ENCODE measurements around the gene MMP2. TPM values are rescaled to one million over a fixed set of nuclear protein-coding genes. Genes with fewer than 3 reads are reported as not detected.

Gene MMP2
- total and polyA plus RNA-seq, 8 donors = 17.7 to 206 (median 96.7) TPM

DNA sequence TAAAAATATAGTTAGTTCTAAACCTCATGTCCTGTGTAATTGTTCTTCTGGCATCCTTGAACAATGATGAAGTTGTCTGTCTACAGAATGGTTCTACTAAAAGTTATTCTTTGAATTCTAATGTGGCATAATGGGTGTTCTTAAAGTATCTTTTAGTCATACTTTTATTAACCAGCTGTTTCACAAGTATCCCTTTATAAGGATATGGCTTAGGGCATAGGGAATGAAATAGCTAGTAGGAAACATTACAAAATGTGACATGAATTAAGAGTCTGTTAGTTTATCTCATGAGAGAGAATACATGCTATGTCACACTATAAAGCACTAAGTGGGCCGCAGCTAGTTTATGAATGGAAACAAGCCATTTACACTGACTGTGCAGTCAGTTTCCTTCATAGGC is 61.2 kb downstream of the MMP2 start:
- Histone ChIP-seq H3K9me3 (no peaks in the 10 kb centered on the region), H3K27me3 (no peaks in the 10 kb centered on the region), H3K36me3 (peaks cover 0 to 16% (median 6%) of the 10 kb centered on the region in 4 donors), H3K4me1 (peaks cover 0 to 8% (median 0%) of the 10 kb centered on the region in 4 donors), H3K27ac (no peak overlapping the region), H3K4me3 (no peak overlapping the region)
- intact Hi-C loops (cut with DNase I; ENCODE audit: low total_unique reads) = loop anchor here (5.0 to 10.0 kb wide), 2 partner anchors 73 to 165 kb away; no protein-coding TSS in a partner anchor
- DNase-seq = no peak
- 86 to 93% (median 91%) methylated on average over 1 of the region's 1 CpG for WGBS, 5 donors
- TF ChIP-seq EP300 (IDR thresholded peaks at IDR 0.05) (no peak), POLR2AphosphoS5 (IDR thresholded peaks at IDR 0.05) (no peak), POLR2A (IDR thresholded peaks at IDR 0.05) (no peak)
- TF ChIP-seq, protein P1, sequence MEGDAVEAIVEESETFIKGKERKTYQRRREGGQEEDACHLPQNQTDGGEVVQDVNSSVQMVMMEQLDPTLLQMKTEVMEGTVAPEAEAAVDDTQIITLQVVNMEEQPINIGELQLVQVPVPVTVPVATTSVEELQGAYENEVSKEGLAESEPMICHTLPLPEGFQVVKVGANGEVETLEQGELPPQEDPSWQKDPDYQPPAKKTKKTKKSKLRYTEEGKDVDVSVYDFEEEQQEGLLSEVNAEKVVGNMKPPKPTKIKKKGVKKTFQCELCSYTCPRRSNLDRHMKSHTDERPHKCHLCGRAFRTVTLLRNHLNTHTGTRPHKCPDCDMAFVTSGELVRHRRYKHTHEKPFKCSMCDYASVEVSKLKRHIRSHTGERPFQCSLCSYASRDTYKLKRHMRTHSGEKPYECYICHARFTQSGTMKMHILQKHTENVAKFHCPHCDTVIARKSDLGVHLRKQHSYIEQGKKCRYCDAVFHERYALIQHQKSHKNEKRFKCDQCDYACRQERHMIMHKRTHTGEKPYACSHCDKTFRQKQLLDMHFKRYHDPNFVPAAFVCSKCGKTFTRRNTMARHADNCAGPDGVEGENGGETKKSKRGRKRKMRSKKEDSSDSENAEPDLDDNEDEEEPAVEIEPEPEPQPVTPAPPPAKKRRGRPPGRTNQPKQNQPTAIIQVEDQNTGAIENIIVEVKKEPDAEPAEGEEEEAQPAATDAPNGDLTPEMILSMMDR (IDR thresholded peaks at IDR 0.05) = no peak

DNA sequence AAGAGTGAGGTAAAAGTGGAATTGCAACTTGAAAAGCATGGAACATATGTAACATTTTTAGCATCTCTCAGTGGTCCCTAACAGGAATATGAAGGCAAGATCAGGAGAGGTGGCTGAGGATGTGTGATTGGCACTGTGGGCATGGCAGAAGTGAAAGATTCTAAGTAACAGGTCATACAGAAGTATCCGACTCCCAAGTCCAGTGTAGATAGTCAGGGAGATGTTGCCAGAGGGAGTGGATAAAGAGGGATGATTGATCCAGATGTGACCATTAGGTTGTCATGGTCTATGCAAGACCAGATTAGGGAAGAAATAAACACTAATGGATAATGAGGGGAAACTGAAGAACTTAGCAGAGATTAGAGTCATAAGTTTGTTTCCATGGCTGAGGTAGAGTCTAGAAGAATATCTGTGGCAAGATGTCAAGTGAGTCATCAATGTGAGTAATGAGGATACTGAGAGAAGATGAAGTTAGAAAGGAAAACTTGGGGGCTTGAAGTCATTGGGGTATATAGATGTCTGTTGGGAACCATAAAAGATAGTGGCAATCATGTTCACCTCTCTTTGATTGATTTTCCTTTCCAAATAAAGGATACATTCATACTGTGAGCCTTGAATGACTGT is 63.6 kb downstream of the MMP2 start:
- Histone ChIP-seq H3K27ac (no peak overlapping the region), H3K4me3 (no peak overlapping the region), H3K27me3 (no peaks in the 10 kb centered on the region), H3K9me3 (no peaks in the 10 kb centered on the region), H3K4me1 (peaks cover 0 to 8% (median 0%) of the 10 kb centered on the region in 4 donors), H3K36me3 (peaks cover 0 to 12% (median 5%) of the 10 kb centered on the region in 4 donors)
- DNase-seq = no peak
- 73 to 86% (median 83%) methylated on average over 1 of the region's 1 CpG for WGBS, 5 donors
- intact Hi-C loops (cut with DNase I; ENCODE audit: low total_unique reads) = loop anchor here (5.0 to 10.0 kb wide), 2 partner anchors 75 to 162 kb away; no protein-coding TSS in a partner anchor
- TF ChIP-seq EP300 (IDR thresholded peaks at IDR 0.05) (no peak), POLR2AphosphoS5 (IDR thresholded peaks at IDR 0.05) (no peak), POLR2A (IDR thresholded peaks at IDR 0.05) (no peak)
- TF ChIP-seq, protein P1 (IDR thresholded peaks at IDR 0.05) = no peak

DNA sequence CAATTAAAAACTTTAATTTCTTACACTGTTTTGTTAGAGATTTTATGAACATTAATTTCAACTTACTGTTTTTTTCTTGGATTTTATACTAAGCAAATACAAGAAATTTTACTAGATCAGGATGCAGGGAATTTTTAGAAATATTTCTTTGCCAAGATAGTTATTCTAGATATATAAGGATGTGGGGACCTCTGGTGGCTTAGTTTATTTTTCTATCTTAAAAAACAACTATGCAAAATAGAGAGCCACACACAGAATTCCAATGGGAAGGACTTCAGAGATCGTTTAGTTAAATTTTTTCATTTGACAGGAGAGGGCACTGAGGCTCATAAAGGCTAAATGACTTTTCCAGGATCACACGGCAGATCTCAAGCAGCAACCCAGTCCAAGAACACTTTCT is 64.5 kb downstream of the MMP2 start:
- intact Hi-C loops (cut with DNase I; ENCODE audit: low total_unique reads) = loop anchor here (5.0 to 10.0 kb wide), 2 partner anchors 76 to 161 kb away; no protein-coding TSS in a partner anchor
- Histone ChIP-seq H3K9me3 (no peaks in the 10 kb centered on the region), H3K27ac (no peak overlapping the region), H3K4me1 (peaks cover 0 to 8% (median 0%) of the 10 kb centered on the region in 4 donors), H3K27me3 (no peaks in the 10 kb centered on the region), H3K36me3 (peaks cover 0 to 4% (median 0%) of the 10 kb centered on the region in 4 donors), H3K4me3 (no peak overlapping the region)
- DNase-seq = peak in 1 of 2 donors; percentile 62
- 13 to 36% (median 19%) methylated on average over 2 of the region's 2 CpGs for WGBS, 5 donors
- TF ChIP-seq, protein P1 (IDR thresholded peaks at IDR 0.05) = peak in 3 of 7 experiments; percentile 17 to 37 (median 27)
- TF ChIP-seq EP300 (IDR thresholded peaks at IDR 0.05) = no peak

DNA sequence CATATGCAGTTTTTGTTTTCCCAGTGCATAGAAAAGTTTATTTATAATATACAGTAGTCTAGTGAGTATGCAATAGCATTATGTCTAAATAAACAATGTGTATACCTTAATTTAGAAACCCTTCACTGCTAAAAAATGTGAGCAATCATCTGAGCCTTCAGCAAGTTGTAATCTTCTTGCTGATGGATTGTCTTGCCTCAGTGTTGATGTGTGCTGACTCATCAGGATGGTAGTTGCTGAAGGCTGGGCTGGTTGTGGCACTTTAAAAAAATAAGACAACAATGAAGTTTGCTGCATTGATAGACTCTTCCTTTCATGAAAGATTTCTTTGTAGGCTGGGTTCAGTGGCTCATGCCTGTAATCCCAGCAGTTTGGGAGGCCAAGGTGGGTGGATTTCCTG is 73.6 kb downstream of the MMP2 start:
- Histone ChIP-seq H3K27ac (no peak overlapping the region), H3K36me3 (peaks cover 0 to 16% (median 7%) of the 10 kb centered on the region in 4 donors), H3K4me1 (peaks cover 0 to 7% (median 0%) of the 10 kb centered on the region in 4 donors), H3K9me3 (no peaks in the 10 kb centered on the region), H3K4me3 (no peak overlapping the region), H3K27me3 (no peaks in the 10 kb centered on the region)
- no peak for TF ChIP-seq POLR2AphosphoS5 (IDR thresholded peaks at IDR 0.05)
- no peak for TF ChIP-seq EP300 (IDR thresholded peaks at IDR 0.05)
- TF ChIP-seq POLR2A (IDR thresholded peaks at IDR 0.05) = no peak
- TF ChIP-seq, protein P1 (IDR thresholded peaks at IDR 0.05) = no peak
- DNase-seq = no peak
- intact Hi-C loops (cut with DNase I; ENCODE audit: low total_unique reads) = no loop called here
